Fibroblast of villous mesenchyme (primary cell): Measurements from ENCODE around the gene PPP2R3A. TPM values are rescaled to one million over a fixed set of nuclear protein-coding genes. Genes with fewer than 3 reads are reported as not detected.
"Not testable (repeated sequence)": the region's sequence is repeated elsewhere in the genome, so short reads cannot be mapped to it uniquely, and the experiment has no call there.

Experiments used
- DNase-seq: peaks from one replicate; pipeline ENCODE4 v3.0.0-alpha.2; 2010; ENCODE audit warnings: low read depth
- H3K4me3 ChIP-seq: 2 replicates; pipeline ENCODE4 v1.5.1; 2011; ENCODE audit warnings: low read depth, mild to moderate bottlenecking, low read length
- CTCF ChIP-seq: IDR thresholded peaks from 2 replicates; pipeline ENCODE4 v1.5.1; 2012; ENCODE audit warnings: low read depth, mild to moderate bottlenecking, low read length; ENCODE audit not compliant: insufficient read depth
- total RNA-seq: library from RNA; depleted of rRNA; stranded (reverse); fragments of >200 nt; gene quantifications from 2 replicates; pipeline ENCODE4 v1.2.3, GENCODE V29; 2012

The PPP2R3A gene
- total RNA-seq, 1 donor = 25.9 TPM

GRCh38 chr3:135922903-135923250 lies 42.7 kb upstream of the PPP2R3A start:
- DNase-seq = no peak
- H3K4me3 ChIP-seq = no peak overlapping the region
- no peak for TF ChIP-seq CTCF

GRCh38 chr3:135924506-135924905 lies 41.0 kb upstream of the PPP2R3A start:
- H3K4me3 ChIP-seq = no peak overlapping the region
- no peak for TF ChIP-seq CTCF
- no peak for DNase-seq

- no peak for DNase-seq
- no peak overlapping the region for H3K4me3 ChIP-seq
- TF ChIP-seq CTCF = no peak
These were observed 38.9 kb upstream of the PPP2R3A start for GRCh38 chr3:135926664-135927063.

GRCh38 chr3:135927155-135927554 lies 38.4 kb upstream of the PPP2R3A start:
- peak; percentile 19 for DNase-seq
- no peak for TF ChIP-seq CTCF

GRCh38 chr3:135929670-135930069 lies 35.9 kb upstream of the PPP2R3A start:
- no peak for TF ChIP-seq CTCF
- H3K4me3 ChIP-seq = no peak overlapping the region
- peak; percentile 78 for DNase-seq

More at GRCh38 chr3:135927155-135927554, 38.4 kb upstream of the PPP2R3A start:
- H3K4me3 ChIP-seq = no peak overlapping the region

- TF ChIP-seq CTCF = no peak
- H3K4me3 ChIP-seq = no peak overlapping the region
- no peak for DNase-seq
These were observed 35.3 kb upstream of the PPP2R3A start for GRCh38 chr3:135930255-135930654.

- H3K4me3 ChIP-seq, DNase-seq: not testable (repeated sequence)
These were observed 30.4 kb upstream of the PPP2R3A start for GRCh38 chr3:135935171-135935570.

GRCh38 chr3:135937766-135938165 lies 27.8 kb upstream of the PPP2R3A start:
- H3K4me3 ChIP-seq, DNase-seq: not testable (repeated sequence)
